Measurements from ENCODE around the gene PRPF39. TPM values are rescaled to one million over a fixed set of nuclear protein-coding genes. Genes with fewer than 3 reads are reported as not detected.

The PRPF39 gene, protein sequence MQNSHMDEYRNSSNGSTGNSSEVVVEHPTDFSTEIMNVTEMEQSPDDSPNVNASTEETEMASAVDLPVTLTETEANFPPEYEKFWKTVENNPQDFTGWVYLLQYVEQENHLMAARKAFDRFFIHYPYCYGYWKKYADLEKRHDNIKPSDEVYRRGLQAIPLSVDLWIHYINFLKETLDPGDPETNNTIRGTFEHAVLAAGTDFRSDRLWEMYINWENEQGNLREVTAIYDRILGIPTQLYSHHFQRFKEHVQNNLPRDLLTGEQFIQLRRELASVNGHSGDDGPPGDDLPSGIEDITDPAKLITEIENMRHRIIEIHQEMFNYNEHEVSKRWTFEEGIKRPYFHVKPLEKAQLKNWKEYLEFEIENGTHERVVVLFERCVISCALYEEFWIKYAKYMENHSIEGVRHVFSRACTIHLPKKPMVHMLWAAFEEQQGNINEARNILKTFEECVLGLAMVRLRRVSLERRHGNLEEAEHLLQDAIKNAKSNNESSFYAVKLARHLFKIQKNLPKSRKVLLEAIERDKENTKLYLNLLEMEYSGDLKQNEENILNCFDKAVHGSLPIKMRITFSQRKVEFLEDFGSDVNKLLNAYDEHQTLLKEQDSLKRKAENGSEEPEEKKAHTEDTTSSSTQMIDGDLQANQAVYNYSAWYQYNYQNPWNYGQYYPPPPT
- total RNA-seq: 10.5 TPM
- long read RNA-seq, partial matches to known transcripts: 1 of 3 reads
- long read RNA-seq, other reads (novel, unspliced or antisense): 1 of 3 reads

GRCh38 chr14:45083976-45084722 is at the start of gene PRPF39:
Gene PRPF39, plus strand, starts transcription at chr14:45084116. Its CDS starts 11,124 bp downstream, at chr14:45095240.
- peak; percentile 100 for ATAC-seq
- DNase-seq (ENCODE audit: missing footprints): peak; percentile 97
- intact Hi-C loops (cut with DNase I): loop anchor here (2.0 to 5.0 kb wide), 3 partner anchors 51 to 187 kb away; partner anchors contain the start of genes FANCM, FKBP3, KLHL28 and TOGARAM1

DNA sequence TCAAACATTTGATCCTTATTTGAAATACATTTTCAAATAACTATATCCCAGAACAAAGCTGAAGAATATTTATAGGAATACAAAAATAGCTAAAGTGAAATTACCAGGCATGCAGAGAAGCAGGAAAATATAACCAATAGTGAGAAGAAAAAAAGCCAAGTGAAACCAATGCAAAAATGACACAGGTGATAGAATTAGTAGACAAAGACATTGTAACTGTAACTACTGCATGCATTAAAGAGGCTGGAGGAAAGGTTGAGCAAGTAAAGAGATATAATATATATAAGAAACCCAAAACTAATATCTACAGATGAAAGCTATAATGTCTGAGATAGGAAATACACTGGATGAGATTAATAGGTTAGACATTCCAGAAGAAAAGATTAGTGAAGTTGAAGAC is 49.2 kb upstream of the PRPF39 start:
- intact Hi-C loops (cut with DNase I): no loop called here
- ATAC-seq (no peak), DNase-seq (ENCODE audit: missing footprints) (no peak)

- ATAC-seq (no peak), DNase-seq (ENCODE audit: missing footprints) (no peak)
- intact Hi-C loops (cut with DNase I): no loop called here
These were observed 45.7 kb upstream of the PRPF39 start for GRCh38 chr14:45038256-45038655.

DNA sequence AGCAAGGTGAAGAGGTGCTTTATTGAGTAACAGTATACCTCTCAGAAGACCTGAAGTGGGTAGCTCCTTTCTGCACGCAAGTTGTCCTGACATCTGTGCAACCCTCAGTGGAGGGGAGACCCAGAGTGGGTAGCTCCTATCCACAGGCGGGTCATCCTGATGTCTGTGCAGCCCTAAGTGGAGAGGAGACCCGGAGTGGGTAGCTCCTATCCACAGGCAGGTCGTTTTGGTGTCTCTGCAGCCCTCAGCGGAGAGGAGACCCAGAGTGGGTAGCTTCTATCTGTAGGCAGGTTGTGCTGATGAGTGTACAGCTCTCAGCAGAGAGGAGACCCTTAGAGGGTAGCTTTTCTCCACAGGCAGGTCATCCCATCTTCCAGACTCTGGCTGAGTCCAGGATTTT is 45.1 kb upstream of the PRPF39 start:
- ATAC-seq: no peak
- intact Hi-C loops (cut with DNase I): no loop called here
- DNase-seq (ENCODE audit: missing footprints): no peak

- intact Hi-C loops (cut with DNase I): no loop called here
- no peak for ATAC-seq
These were observed 44.5 kb upstream of the PRPF39 start for GRCh38 chr14:45039390-45039789.

GRCh38 chr14:45041641-45042040 is 42.3 kb upstream of the PRPF39 start:
- intact Hi-C loops (cut with DNase I): no loop called here
- DNase-seq (ENCODE audit: missing footprints) (no peak), ATAC-seq (no peak)

More at GRCh38 chr14:45039390-45039789, 44.5 kb upstream of the PRPF39 start:
- DNase-seq (ENCODE audit: missing footprints): no peak

DNA sequence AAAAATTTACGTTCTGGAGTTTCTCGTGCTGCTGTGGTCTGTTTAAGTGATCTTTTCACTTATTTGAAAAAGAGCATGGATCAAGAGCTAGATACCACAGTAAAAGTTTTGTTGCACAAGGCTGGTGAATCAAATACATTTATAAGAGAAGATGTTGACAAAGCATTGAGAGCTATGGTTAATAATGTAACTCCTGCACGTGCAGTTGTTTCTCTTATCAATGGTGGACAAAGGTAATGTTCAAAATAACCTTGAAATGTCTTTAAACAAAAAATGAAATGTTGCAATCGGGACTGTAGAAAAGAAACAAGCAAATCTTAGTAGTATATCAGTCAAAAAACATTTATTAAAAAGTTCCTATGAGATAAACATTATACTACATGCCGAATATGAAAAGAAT is 39.3 kb upstream of the PRPF39 start:
- ATAC-seq (no peak), DNase-seq (ENCODE audit: missing footprints) (no peak)
- intact Hi-C loops (cut with DNase I): no loop called here

GRCh38 chr14:45048385-45048784 is 35.5 kb upstream of the PRPF39 start:
- DNase-seq (ENCODE audit: missing footprints): no peak
- intact Hi-C loops (cut with DNase I): no loop called here
- ATAC-seq: no peak

DNA sequence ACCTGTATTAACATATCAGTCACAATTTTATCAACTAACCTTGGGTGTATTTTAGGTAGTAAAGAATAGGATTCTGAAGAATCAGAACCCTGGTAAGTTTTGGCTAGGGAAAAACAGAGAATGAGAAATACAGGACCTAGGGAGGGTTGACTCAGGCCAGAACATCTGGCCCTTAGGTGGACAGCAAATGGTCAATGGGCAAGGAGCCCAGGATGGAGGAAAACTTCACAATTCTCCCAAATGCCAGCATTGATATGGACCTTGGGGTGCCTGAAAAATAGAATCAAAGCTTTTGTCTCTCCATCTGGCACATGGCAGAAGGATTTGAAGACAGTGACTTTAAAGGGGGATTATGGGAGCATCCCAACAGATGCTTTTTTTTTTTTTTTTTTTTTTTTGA is 32.7 kb upstream of the PRPF39 start:
- intact Hi-C loops (cut with DNase I): no loop called here
- DNase-seq (ENCODE audit: missing footprints) (no peak), ATAC-seq (no peak)

GRCh38 chr14:45051896-45052295 is 32.0 kb upstream of the PRPF39 start:
- DNase-seq (ENCODE audit: missing footprints) (no peak), ATAC-seq (no peak)
- intact Hi-C loops (cut with DNase I): no loop called here

- DNase-seq (ENCODE audit: missing footprints) (no peak), ATAC-seq (no peak)
- intact Hi-C loops (cut with DNase I): no loop called here
These were observed 26.6 kb upstream of the PRPF39 start for GRCh38 chr14:45057349-45057748.

GRCh38 chr14:45057881-45058364 is 26.0 kb upstream of the PRPF39 start:
- no peak for ATAC-seq
- DNase-seq (ENCODE audit: missing footprints): no peak
- intact Hi-C loops (cut with DNase I): no loop called here

DNA sequence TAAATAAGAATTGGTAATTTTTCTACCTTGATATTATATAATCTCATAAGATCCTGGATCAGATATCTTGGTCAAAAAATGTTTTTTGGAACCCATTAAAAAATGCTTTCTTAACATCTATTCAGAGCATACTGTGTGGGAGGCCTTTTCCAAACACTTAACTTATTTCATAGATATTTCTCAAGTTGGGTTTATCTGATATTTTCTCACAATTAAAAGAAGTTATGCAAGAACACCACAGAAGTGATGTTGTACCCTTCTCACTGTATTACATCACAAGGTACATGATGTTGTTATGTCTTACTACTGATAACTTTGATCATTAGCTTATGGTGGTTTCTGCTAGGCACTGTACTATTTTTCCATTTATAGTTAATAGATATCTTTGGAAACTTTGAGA is 23.4 kb upstream of the PRPF39 start:
- intact Hi-C loops (cut with DNase I): no loop called here
- ATAC-seq (no peak), DNase-seq (ENCODE audit: missing footprints) (no peak)

- ATAC-seq (peak; percentile 67), DNase-seq (ENCODE audit: missing footprints) (no peak)
- intact Hi-C loops (cut with DNase I): no loop called here
These were observed 18.4 kb upstream of the PRPF39 start for GRCh38 chr14:45065540-45065939.

DNA sequence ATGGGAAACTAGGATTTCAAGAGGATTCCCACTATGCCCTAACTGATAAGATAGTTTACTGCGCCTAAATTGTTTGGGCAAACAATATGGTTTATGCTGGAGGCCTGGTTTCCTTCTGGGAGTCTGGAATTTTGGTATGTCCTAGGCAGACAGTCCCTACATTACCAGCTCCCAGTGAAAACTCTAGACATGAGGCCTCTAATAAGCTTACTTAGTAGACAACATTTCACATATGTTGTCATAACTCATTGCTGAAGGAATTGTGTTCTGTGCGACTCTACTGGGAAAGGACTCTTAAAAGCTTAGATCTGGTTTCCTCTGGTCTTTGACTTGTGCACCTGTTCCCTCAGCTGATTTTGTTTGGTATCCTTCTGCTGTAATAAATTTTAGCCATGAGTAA is 18.0 kb upstream of the PRPF39 start:
- intact Hi-C loops (cut with DNase I): no loop called here
- ATAC-seq: peak; percentile 50
- no peak for DNase-seq (ENCODE audit: missing footprints)

DNA sequence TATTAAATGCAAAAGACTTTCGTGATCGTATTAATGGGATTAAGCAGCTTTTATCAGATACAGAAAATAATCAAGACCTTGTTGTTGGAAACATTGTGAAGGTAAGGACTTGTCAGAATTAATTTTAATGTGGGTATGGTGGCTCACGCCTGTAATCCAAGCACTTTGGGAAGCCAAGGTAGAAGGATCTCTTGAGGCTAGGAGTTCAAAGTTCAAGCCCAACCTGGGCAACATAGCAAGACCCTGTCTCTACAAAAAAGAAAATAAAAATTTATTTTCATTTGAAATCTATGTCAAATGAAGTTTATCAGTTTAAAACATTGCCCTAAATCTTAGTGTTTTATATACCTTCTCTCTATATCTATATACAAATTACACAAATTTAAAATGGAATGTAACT is 17.2 kb upstream of the PRPF39 start:
- intact Hi-C loops (cut with DNase I): no loop called here
- no peak for DNase-seq (ENCODE audit: missing footprints)
- no peak for ATAC-seq

GRCh38 chr14:45068396-45068795 is 15.5 kb upstream of the PRPF39 start:
- intact Hi-C loops (cut with DNase I): no loop called here
- ATAC-seq (no peak), DNase-seq (ENCODE audit: missing footprints) (no peak)

GRCh38 chr14:45070215-45070614 is 13.7 kb upstream of the PRPF39 start:
- ATAC-seq (no peak), DNase-seq (ENCODE audit: missing footprints) (no peak)
- intact Hi-C loops (cut with DNase I): no loop called here

DNA sequence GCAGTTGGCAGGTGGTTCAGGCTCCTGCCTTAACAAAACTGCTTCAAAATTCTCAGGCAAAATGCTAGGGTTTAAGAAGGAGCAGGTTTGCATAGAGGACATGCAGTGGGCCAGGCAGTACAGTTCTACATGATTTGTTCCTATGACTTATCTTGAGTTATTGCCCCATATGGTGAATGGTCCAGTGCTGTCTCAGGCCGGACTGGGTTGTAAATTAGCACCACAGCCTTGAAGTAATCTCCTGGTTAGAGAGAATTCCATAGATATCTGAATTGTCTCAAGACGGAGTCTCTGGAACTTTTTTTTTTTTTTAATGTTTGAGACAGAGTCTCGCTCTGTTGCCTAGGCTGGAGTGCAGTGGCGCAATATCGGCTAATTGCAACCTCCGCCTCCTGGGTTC is 11.8 kb upstream of the PRPF39 start:
- intact Hi-C loops (cut with DNase I): no loop called here
- DNase-seq (ENCODE audit: missing footprints): no peak
- ATAC-seq: no peak
